GM12891 (cell line): ENCODE results near the gene BCKDHA.
"Not testable (repeated sequence)": the region's sequence is repeated elsewhere in the genome, so short reads cannot be mapped to it uniquely, and the experiment has no call there.

ENCODE experiments used
- POLR2A ChIP-seq: IDR thresholded peaks from 2 replicates; pipeline ENCODE4 v1.6.1; 2011; ENCODE audit warnings: low read depth, low read length, control low read depth
- POLR2AphosphoS5 ChIP-seq: IDR thresholded peaks from 2 replicates; pipeline ENCODE4 v1.6.1; 2011; ENCODE audit warnings: low read depth, low read length, control low read depth

GRCh38 chr19:41463257-41464256 lies 65.9 kb downstream of the BCKDHA start:
- not testable (repeated sequence) for TF ChIP-seq POLR2A, POLR2AphosphoS5
